ENCODE measurements around the gene POLR3C.

Gene POLR3C

DNA sequence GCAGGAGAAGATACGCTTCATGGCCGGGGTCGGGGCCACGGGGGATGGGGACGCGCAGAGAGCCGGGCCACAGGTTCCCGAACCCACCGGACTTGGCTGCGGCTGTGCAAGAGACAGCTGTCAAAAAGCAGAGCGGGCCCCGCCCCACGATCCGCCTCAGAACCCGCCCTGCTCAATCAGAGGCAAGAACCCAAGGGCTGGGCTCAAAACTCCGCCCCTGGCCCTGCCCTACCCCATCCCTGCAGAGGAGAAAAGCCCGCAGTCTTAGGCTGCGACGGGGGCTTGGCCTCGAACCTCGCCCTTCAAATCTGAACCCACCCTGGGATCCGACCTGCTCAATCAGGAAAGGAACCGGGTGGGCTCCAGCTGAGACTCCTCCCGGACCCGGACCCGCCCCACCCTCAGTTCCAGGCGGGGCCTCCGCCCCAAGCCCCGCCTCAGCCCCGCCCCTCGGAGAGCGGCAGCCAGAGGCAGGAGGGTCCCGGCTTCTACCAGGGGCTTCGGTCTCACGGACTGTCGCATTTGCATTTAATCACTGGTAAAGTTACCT lies 61.8 kb downstream of the POLR3C start, which contains the start of gene ANKRD35:
Gene ANKRD35 (minus strand): TSS at position 129 of the 550 bp plus-strand sequence. CDS start 108 bp downstream, at position 21.
- H3K27ac ChIP-seq = peak within 1 kb of the TSS; percentile 33 to 75
- TF ChIP-seq, protein P1, sequence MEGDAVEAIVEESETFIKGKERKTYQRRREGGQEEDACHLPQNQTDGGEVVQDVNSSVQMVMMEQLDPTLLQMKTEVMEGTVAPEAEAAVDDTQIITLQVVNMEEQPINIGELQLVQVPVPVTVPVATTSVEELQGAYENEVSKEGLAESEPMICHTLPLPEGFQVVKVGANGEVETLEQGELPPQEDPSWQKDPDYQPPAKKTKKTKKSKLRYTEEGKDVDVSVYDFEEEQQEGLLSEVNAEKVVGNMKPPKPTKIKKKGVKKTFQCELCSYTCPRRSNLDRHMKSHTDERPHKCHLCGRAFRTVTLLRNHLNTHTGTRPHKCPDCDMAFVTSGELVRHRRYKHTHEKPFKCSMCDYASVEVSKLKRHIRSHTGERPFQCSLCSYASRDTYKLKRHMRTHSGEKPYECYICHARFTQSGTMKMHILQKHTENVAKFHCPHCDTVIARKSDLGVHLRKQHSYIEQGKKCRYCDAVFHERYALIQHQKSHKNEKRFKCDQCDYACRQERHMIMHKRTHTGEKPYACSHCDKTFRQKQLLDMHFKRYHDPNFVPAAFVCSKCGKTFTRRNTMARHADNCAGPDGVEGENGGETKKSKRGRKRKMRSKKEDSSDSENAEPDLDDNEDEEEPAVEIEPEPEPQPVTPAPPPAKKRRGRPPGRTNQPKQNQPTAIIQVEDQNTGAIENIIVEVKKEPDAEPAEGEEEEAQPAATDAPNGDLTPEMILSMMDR (IDR thresholded peaks at IDR 0.05) = no peak
- H3K4me3 ChIP-seq = peak within 1 kb of the TSS; percentile 82
- DNase-seq (ENCODE audit: low spot score) = peak; percentile 88

DNA sequence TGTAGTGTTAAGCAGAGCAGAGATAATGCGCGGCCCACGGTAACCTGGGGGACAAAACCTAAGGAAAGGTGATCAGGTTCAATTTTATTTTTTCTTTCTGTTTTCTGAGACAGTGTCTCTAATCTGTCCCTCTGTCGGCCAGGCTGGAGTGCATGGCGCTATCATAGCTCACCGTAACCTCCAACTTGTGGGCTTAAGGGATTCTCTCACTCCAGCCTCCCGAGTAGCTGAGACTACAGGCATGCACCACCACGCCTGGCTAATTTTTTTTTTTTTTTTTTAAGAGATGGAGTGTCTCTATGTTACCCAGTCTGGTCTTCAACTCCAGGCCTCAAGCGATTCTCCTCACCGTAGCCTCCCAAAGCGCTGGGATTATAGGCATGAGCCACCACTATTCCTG lies 62.4 kb downstream of the POLR3C start:
- TF ChIP-seq, protein P1 (IDR thresholded peaks at IDR 0.05) = no peak

DNA sequence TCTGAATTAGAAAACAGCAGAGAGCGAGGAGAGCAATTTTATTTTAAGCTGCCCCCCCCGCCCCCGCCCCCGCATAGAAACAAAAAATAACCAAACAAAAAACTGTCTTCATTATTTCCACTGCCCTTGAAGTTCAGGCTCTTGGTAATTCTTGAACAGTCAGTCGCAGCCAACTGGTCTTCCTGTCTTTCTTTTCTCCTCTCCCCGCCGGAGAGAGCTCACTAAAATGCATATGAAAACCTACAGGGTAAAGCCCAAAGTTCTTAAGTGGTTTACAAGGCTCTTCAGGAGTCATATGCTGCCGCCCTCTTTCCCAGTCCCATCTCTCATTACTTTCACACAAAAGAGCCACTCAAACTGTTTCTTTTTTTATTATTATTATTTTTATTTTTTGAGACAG lies 62.8 kb downstream of the POLR3C start:
- Histone ChIP-seq H3K27ac (peak overlapping the region; percentile 13 to 33), H3K4me3 (no peak overlapping the region)
- TF ChIP-seq, protein P1 (IDR thresholded peaks at IDR 0.05) = no peak
- no peak for DNase-seq (ENCODE audit: low spot score)

More for the DNA sequence above, 62.4 kb downstream of the POLR3C start:
- no peak for DNase-seq (ENCODE audit: low spot score)
- Histone ChIP-seq H3K4me3 (peak overlapping the region; percentile 82), H3K27ac (peak overlapping the region; percentile 33 to 75)

DNA sequence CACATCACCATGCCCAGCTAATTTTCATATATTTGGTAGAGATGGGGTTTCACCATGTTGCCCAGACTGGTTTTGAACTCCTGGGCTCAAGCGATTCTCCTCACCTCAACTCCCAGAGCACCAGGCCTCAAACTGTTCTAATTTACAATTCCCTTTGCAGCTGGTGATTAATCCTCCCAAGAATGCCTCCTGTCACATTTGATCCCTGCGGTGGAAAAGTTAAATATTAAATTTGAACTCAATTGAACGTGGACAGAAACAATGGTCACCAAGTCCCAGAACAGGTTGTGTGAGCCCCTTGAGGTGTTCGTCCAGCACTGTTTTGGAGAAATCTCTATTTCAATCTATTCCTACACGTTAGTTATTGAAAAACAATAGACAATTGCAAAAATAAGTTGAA lies 63.6 kb downstream of the POLR3C start:
- DNase-seq (ENCODE audit: low spot score) = no peak
- peak overlapping the region in 1 of 2 donors; percentile 37 for H3K27ac ChIP-seq
- TF ChIP-seq, protein P1 (IDR thresholded peaks at IDR 0.05) = no peak

DNA sequence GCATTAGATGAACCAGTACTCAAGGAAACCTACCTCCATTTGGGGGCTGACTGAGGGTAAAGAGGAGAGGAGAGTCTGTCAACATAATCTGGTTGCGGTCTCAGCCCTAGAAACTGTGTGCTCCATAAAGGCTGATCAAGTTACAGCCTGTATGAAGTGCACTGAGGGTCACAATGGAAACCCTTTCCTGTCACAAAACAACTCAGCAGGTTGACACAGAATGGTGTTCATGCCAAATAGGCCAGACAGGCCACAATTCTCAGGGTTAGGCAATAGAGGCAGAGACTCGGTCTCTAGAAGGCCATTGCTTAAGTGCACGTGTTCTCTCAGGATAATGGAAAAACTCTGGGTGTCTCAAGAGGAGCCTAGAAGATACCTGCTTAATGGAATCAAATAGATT lies 65.7 kb downstream of the POLR3C start:
- H3K4me3 ChIP-seq = no peak overlapping the region
- peak overlapping the region; percentile 39 to 47 for H3K27ac ChIP-seq
- no peak for DNase-seq (ENCODE audit: low spot score)
- TF ChIP-seq, protein P1 (IDR thresholded peaks at IDR 0.05) = no peak

More for the DNA sequence above, 63.6 kb downstream of the POLR3C start:
- no peak overlapping the region for H3K4me3 ChIP-seq

DNA sequence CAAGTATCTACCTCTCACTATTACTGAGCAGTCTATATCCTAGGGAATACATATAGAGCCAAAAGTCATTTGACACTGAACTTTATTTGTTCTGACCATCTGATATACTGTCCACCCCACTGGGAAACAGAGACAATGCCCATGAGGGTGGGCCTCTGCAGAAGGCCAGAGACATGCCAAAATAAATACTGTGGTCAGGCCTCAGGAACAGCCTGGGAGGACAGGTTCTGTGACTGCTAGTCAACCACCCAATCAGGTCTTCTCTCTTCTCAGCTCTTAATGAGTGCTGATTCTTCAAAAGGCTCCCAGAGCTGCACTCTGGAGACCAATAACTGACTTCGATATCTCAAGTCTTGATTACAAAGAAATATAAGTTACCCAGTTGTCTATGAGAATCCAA lies 67.1 kb downstream of the POLR3C start:
- H3K27ac ChIP-seq = peak overlapping the region; percentile 91 to 95
- DNase-seq (ENCODE audit: low spot score) = peak; percentile 67
- TF ChIP-seq, protein P1 (IDR thresholded peaks at IDR 0.05) = no peak
- peak overlapping the region; percentile 25 for H3K4me3 ChIP-seq
